ENCODE data around the gene ZFHX3. TPM values are rescaled to one million over a fixed set of nuclear protein-coding genes. Genes with fewer than 3 reads are reported as not detected.

ZFHX3 gene
- total and polyA plus RNA-seq, 2 of the 8 experiments (the other 6 are each of a cell fraction or from before 2014, with no cell fraction given): 0.08 to 0.99 TPM

- no peak for TF ChIP-seq NANOG (IDR thresholded peaks at IDR 0.05; ENCODE audit: insufficient read depth, low read depth, low read length, poor library complexity, severe bottlenecking)
These were observed 201.3 kb downstream of the ZFHX3 start (continued) for GRCh38 chr16:72846594-72846993.
